Stomach (tissue), 4 donors: ENCODE measurements around the gene CACNB2.

Experiments
- CTCF ChIP-seq, 7 experiments: fragments of 450-650 bp in 4 of 7; fragments of 200-600 bp in 3 of 7; sonication (generic) in 3 of 7; IDR thresholded peaks; one replicate each; pipeline ENCODE4 v1.5.1; 2016 to 2019; ENCODE audit warnings: antibody characterized with exemption in 7 of 7, control low read depth in 2 of 7, mild to moderate bottlenecking in 1 of 7
- POLR2AphosphoS5 ChIP-seq, 3 donors: sonication (generic); formaldehyde crosslinking; IDR thresholded peaks; one replicate each; pipeline ENCODE4 v1.6.1; 2016; ENCODE audit warnings: antibody characterized with exemption in 3 of 3

DNA sequence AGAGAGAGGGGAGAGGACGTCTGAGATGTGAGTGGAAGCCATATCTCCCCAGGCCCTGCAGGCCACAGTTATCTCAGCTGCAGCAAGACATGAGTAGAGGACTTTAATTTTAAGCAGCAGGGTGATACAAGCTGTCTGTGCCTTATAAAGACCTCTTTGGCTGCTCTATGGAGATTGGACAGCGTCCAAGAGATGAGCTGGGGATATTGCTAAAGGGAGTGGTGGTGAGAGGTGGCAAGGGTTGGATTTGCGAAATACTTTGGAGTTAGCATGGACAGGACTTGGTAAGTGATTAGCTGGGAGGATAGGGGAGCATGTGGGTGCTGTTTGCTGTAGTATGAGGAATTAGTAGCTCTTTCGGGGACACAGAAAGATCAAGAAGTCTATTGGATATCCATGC lies 191.8 kb downstream of the CACNB2 start:
- no peak for TF ChIP-seq CTCF (IDR thresholded peaks at IDR 0.05)
- TF ChIP-seq POLR2AphosphoS5 (IDR thresholded peaks at IDR 0.05), result no peak
